Rectal smooth muscle tissue (tissue), 1 donor: ENCODE measurements around the gene ZNF888.
A peak's percentile ranks its signal among the peaks of the same experiment; 100 is the strongest.
"Not testable (repeated sequence)": the region's sequence is repeated elsewhere in the genome, so short reads cannot be mapped to it uniquely, and the experiment has no call there.

Experiments
- H3K27ac ChIP-seq: one replicate; pipeline ENCODE4 v1.7.0; 2013; ENCODE audit warnings: low read depth, low read length, inconsistent platforms
- H3K27me3 ChIP-seq: one replicate; pipeline ENCODE4 v1.7.0; 2013; ENCODE audit warnings: low read length; ENCODE audit not compliant: control insufficient read depth, insufficient read depth
- H3K36me3 ChIP-seq: one replicate; pipeline ENCODE4 v1.7.0; 2013; ENCODE audit warnings: low read length; ENCODE audit not compliant: control insufficient read depth, insufficient read depth
- H3K4me1 ChIP-seq: one replicate; pipeline ENCODE4 v1.7.0; 2013; ENCODE audit warnings: low read length; ENCODE audit not compliant: control insufficient read depth, insufficient read depth
- H3K4me3 ChIP-seq: one replicate; pipeline ENCODE4 v1.7.0; 2013; ENCODE audit warnings: low read length
- H3K9ac ChIP-seq: one replicate; pipeline ENCODE4 v1.7.0; 2013; ENCODE audit warnings: low read length

The ZNF888 gene

GRCh38 chr19:52896431-52897137 is 26.6 kb downstream of the ZNF888 start:
- peaks cover 3% of the 10 kb centered on the region for H3K4me1 ChIP-seq
- peak overlapping the region; percentile 98 for H3K4me3 ChIP-seq
- no peaks in the 10 kb centered on the region for H3K27me3 ChIP-seq

DNA sequence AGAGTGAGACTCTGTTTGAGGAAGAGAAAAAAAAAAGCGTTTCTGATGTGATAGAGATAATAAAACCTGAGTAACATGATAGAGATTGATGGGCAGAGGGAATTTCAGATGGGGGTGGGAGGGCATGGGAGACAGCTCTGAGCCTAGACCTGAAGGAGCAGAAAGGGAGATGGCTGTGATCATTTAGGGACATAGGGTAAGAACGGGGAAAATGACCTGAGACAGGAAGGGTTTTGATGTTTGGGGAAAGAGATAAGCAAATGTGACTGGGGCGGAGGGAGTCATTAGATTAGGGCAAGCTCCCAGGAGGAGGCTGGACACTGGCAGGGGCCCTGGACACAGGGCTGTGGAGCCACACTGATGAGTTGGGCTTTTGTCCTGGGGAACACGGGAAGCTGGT is 31.9 kb downstream of the ZNF888 start:
- H3K36me3 ChIP-seq, result peaks cover 21% of the 10 kb centered on the region
- no peaks in the 10 kb centered on the region for H3K4me1 ChIP-seq
- H3K27ac ChIP-seq, result no peak overlapping the region
- no peak overlapping the region for H3K9ac ChIP-seq
- no peak overlapping the region for H3K4me3 ChIP-seq
- no peaks in the 10 kb centered on the region for H3K27me3 ChIP-seq

More at GRCh38 chr19:52896431-52897137, 26.6 kb downstream of the ZNF888 start:
- H3K36me3 ChIP-seq, result no peaks in the 10 kb centered on the region
- H3K9ac ChIP-seq, result peak overlapping the region; percentile 63
- peak overlapping the region; percentile 92 for H3K27ac ChIP-seq

- Histone ChIP-seq H3K27ac (no peak overlapping the region), H3K27me3 (no peaks in the 10 kb centered on the region), H3K9ac (no peak overlapping the region), H3K4me3 (no peak overlapping the region), H3K36me3 (peaks cover 27% of the 10 kb centered on the region), H3K4me1 (no peaks in the 10 kb centered on the region)
Measured at GRCh38 chr19:52889931-52890330, 33.3 kb downstream of the ZNF888 start.

GRCh38 chr19:52889076-52889475 is 34.2 kb downstream of the ZNF888 start:
- Histone ChIP-seq H3K9ac (no peak overlapping the region), H3K36me3 (peaks cover 35% of the 10 kb centered on the region), H3K27ac (no peak overlapping the region)

GRCh38 chr19:52880895-52881389 is 42.3 kb downstream of the ZNF888 start:
- peaks cover 44% of the 10 kb centered on the region for H3K36me3 ChIP-seq
- H3K9ac ChIP-seq, result no peak overlapping the region
- no peaks in the 10 kb centered on the region for H3K27me3 ChIP-seq
- H3K4me1 ChIP-seq, result no peaks in the 10 kb centered on the region
- no peak overlapping the region for H3K4me3 ChIP-seq
- no peak overlapping the region for H3K27ac ChIP-seq

More at GRCh38 chr19:52889076-52889475, 34.2 kb downstream of the ZNF888 start:
- Histone ChIP-seq H3K27me3 (no peaks in the 10 kb centered on the region), H3K4me1 (no peaks in the 10 kb centered on the region), H3K4me3 (no peak overlapping the region)

GRCh38 chr19:52872996-52873395 is 50.2 kb downstream of the ZNF888 start:
- not testable (repeated sequence) for H3K27me3 ChIP-seq, H3K27ac ChIP-seq, H3K4me3 ChIP-seq, H3K4me1 ChIP-seq, H3K9ac ChIP-seq, H3K36me3 ChIP-seq

DNA sequence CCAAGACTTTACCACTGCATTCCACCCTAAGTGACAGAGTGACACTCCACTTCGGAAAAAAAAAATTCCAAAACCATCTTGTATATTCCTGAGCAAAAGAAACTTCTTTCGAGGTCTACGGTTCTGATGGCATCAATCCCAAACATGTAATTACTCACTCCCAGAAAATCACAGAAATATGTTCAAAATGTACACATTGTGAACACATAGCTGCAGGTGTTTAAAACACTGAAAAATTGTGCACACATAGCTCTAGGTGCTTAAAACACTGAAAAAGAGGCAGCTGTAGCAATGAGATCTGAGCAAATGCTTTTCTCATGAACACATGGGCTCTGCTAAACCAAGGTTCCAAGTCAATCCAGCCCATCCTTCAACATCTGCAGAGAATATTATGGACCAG is 51.8 kb downstream of the ZNF888 start:
- H3K4me1 ChIP-seq, result no peaks in the 10 kb centered on the region
- no peaks in the 10 kb centered on the region for H3K27me3 ChIP-seq
- no peak overlapping the region for H3K4me3 ChIP-seq
- H3K27ac ChIP-seq, result no peak overlapping the region
- H3K36me3 ChIP-seq, result no peaks in the 10 kb centered on the region
- no peak overlapping the region for H3K9ac ChIP-seq

DNA sequence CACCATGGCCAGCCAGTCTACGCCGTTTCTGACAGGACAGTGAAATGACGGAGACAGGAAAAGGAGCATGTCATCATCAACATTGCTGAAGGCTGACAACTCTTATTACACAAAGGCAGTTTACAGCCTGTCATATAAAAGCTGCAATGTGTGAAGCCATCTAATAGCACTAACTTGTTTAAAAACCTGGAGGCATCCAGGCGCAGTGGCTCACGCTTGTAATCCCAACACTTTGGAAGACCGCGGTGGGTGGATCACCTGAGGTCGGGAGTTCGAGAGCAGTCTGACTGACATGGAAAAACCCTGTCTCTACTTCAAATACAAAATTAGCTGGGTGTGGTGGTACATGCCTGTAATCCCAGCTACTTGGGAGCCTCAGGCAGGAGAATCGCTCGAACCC is 55.2 kb downstream of the ZNF888 start:
- not testable (repeated sequence) for H3K4me1 ChIP-seq, H3K4me3 ChIP-seq, H3K27ac ChIP-seq, H3K36me3 ChIP-seq, H3K27me3 ChIP-seq, H3K9ac ChIP-seq

DNA sequence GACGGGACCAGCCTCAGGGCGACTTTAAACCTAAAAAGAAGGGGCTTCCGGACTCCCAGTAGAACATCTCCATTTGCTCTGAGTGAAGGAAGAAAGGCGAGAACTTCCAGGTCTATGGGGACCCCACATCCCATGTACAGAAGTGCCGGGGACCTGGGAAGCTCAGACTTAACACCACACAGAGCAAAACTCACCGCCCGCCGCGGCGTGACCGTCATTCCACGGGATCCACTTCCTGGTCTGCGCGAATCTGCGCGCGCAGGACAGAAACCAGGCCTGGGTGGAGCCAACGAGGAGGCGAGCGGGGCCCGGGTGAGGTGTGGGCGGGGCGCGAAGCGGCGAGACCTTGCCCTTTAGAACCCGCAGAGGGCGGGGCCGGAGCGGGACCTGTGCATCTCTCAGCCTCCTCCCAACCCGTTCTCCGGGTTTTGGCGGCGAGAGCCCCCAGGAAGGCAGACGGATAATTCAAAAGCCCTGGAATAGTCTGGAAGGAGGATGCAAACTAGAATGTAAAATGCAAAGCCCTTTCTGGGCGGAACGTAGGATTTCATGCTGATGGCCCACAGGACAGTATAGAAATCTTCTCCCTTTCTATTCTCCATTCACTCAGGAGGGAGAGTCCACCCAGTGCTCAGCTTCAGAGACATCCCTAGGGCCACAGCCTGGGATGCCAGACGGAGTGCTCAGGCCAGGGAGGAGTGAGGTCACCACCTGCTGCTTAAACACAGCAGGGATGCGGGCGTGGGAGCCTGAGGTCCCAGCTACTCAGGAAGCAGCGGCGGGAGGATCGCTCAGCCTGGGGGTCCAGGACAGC is 65.6 kb downstream of the ZNF888 start, which contains the start of gene ZNF468:
Gene ZNF468 (minus strand): TSS at position 242 of the 814 bp plus-strand sequence. CDS start 3,347 bp downstream, outside the sequence.
- H3K9ac ChIP-seq, result peak within 1 kb of the TSS; percentile 77
- H3K27ac ChIP-seq, H3K27me3 ChIP-seq, H3K36me3 ChIP-seq, H3K4me1 ChIP-seq: not testable (repeated sequence)
- peak within 1 kb of the TSS; percentile 91 for H3K4me3 ChIP-seq

GRCh38 chr19:52856540-52857377 is 66.5 kb downstream of the ZNF888 start:
- not testable (repeated sequence) for H3K36me3 ChIP-seq, H3K4me1 ChIP-seq, H3K27me3 ChIP-seq, H3K27ac ChIP-seq
- Histone ChIP-seq H3K9ac (peak overlapping the region; percentile 77), H3K4me3 (peak overlapping the region; percentile 91)
